HepG2 (cell line): ENCODE measurements around the gene SLC23A2. TPM values are rescaled to one million over a fixed set of nuclear protein-coding genes. Genes with fewer than 3 reads are reported as not detected.

Experiments used
- AFF4 ChIP-seq: sonication (generic); formaldehyde crosslinking; IDR thresholded peaks from 2 replicates; pipeline ENCODE4 v1.4.0; 2020; ENCODE audit warnings: missing genetic modification reagents
- EZH2 ChIP-seq: conservative IDR thresholded peaks from 2 replicates; pipeline ENCODE4 v1.6.1; 2012; ENCODE audit warnings: mild to moderate bottlenecking, low read depth, low read length, moderate library complexity
- FOXO1 ChIP-seq: sonication (generic); formaldehyde crosslinking; IDR thresholded peaks from 2 replicates; pipeline ENCODE4 v1.4.0; 2020; ENCODE audit warnings: missing genetic modification reagents
- HNF4A ChIP-seq: sonication (generic); formaldehyde crosslinking; IDR thresholded peaks from 2 replicates; pipeline ENCODE4 v1.4.0; 2020; ENCODE audit warnings: missing genetic modification reagents
- MIER2 ChIP-seq: IDR thresholded peaks from 2 replicates; pipeline ENCODE4 v1.6.1; 2016; ENCODE audit warnings: missing biosample characterization, missing genetic modification reagents
- MYPOP ChIP-seq: sonication (generic); formaldehyde crosslinking; IDR thresholded peaks from 2 replicates; pipeline ENCODE4 v1.8.1; 2023; ENCODE audit warnings: mild to moderate bottlenecking, moderate library complexity, missing genetic modification reagents
- RAD51 ChIP-seq: fragments of 450-650 bp; IDR thresholded peaks from 2 replicates; pipeline ENCODE4 v1.6.1; 2016; ENCODE audit warnings: borderline replicate concordance
- THAP7 ChIP-seq: sonication (generic); formaldehyde crosslinking; IDR thresholded peaks from 2 replicates; pipeline ENCODE4 v1.8.1; 2023; ENCODE audit warnings: mild to moderate bottlenecking, missing genetic modification reagents
- TOE1 ChIP-seq: sonication (generic); formaldehyde crosslinking; IDR thresholded peaks from 2 replicates; pipeline ENCODE4 v1.4.0; 2020; ENCODE audit warnings: mild to moderate bottlenecking, missing genetic modification reagents
- XBP1 ChIP-seq: sonication (generic); formaldehyde crosslinking; IDR thresholded peaks from 2 replicates; pipeline ENCODE4 v1.5.0; 2020; ENCODE audit warnings: missing genetic modification reagents
- ZBTB46 ChIP-seq: sonication (generic); formaldehyde crosslinking; IDR thresholded peaks from 2 replicates; pipeline ENCODE4 v1.4.0; 2020; ENCODE audit warnings: mild to moderate bottlenecking, missing genetic modification reagents, borderline replicate concordance
- ZFP36L2 ChIP-seq: sonication (generic); formaldehyde crosslinking; IDR thresholded peaks from 2 replicates; pipeline ENCODE4 v1.4.0; 2020; ENCODE audit warnings: missing genetic modification reagents
- ZNF101 ChIP-seq: sonication (generic); formaldehyde crosslinking; IDR thresholded peaks from 2 replicates; pipeline ENCODE4 v1.4.0; 2020; ENCODE audit warnings: mild to moderate bottlenecking, low read depth, missing genetic modification reagents, borderline replicate concordance
- ZNF24 ChIP-seq: fragments of 450-650 bp; IDR thresholded peaks from 2 replicates; pipeline ENCODE4 v1.6.1; 2017; ENCODE audit warnings: antibody characterized with exemption, mild to moderate bottlenecking
- ZNF260 ChIP-seq: sonication (generic); formaldehyde crosslinking; IDR thresholded peaks from 2 replicates; pipeline ENCODE4 v1.4.0; 2020; ENCODE audit warnings: missing genetic modification reagents, low read depth, mild to moderate bottlenecking, borderline replicate concordance
- ZNF331 ChIP-seq: sonication (generic); formaldehyde crosslinking; IDR thresholded peaks from 2 replicates; pipeline ENCODE4 v1.4.0; 2020; ENCODE audit warnings: missing genetic modification reagents
- ZNF430 ChIP-seq: sonication (generic); formaldehyde crosslinking; IDR thresholded peaks from 2 replicates; pipeline ENCODE4 v1.9.0; 2021; ENCODE audit warnings: mild to moderate bottlenecking, missing genetic modification reagents
- ZNF451 ChIP-seq: sonication (generic); formaldehyde crosslinking; IDR thresholded peaks from 2 replicates; pipeline ENCODE4 v1.5.0; 2020; ENCODE audit warnings: mild to moderate bottlenecking, missing genetic modification reagents
- ZNF460 ChIP-seq: sonication (generic); formaldehyde crosslinking; IDR thresholded peaks from 2 replicates; pipeline ENCODE4 v1.5.1; 2020; ENCODE audit warnings: missing genetic modification reagents, mild to moderate bottlenecking, borderline replicate concordance
- ZSCAN30 ChIP-seq: sonication (generic); formaldehyde crosslinking; IDR thresholded peaks from 2 replicates; pipeline ENCODE4 v1.5.0; 2020; ENCODE audit warnings: mild to moderate bottlenecking, missing genetic modification reagents
- ZSCAN31 ChIP-seq: sonication (generic); formaldehyde crosslinking; IDR thresholded peaks from 2 replicates; pipeline ENCODE4 v1.5.0; 2020; ENCODE audit warnings: low read depth, mild to moderate bottlenecking, missing genetic modification reagents
- polyA plus RNA-seq, 8 experiments: library from polyadenylated mRNA; depleted of rRNA in 3 of 8; stranded (reverse) in 7 of 8; unstranded in 1 of 8; fragments of >200 nt; fragmentation: Illumina TruSeq in 4 of 8; extraction: Trizol in 4 of 8; gene quantifications; 2 replicates each; pipeline versions ENCODE4 v1.2.1 to v1.2.3, GENCODE V29; 2011 to 2016; ENCODE audit warnings: low read depth in 4 of 8, missing spikeins in 1 of 8, mixed read lengths in 1 of 8; ENCODE audit not compliant: insufficient read depth in 1 of 8
- total RNA-seq, 5 experiments: library from RNA; depleted of rRNA; stranded (reverse); fragments of >200 nt; fragmentation: Illumina TruSeq; extraction: Trizol; gene quantifications; 2 replicates each; pipeline ENCODE4 v1.2.3, GENCODE V29; 2016; ENCODE audit warnings: low read depth in 1 of 5
- TF ChIP-seq, protein P1 (sequence below): sonication (generic); formaldehyde crosslinking; IDR thresholded peaks from 2 replicates; pipeline ENCODE4 v1.4.0; 2020; ENCODE audit warnings: missing genetic modification reagents, borderline replicate concordance

SLC23A2 gene
- total and polyA plus RNA-seq, 2 of the 13 experiments (the other 11 are each of a cell fraction or from before 2014, with no cell fraction given), result 42.2 to 51.2 TPM

GRCh38 chr20:4961746-4962145, 39.6 kb downstream of the SLC23A2 start (continued):
- no peak; the same call in 1 of the 2 replicates for TF ChIP-seq TOE1
- TF ChIP-seq AFF4 (CRISPR knock-in tag), result no peak
- TF ChIP-seq ZNF451 (CRISPR knock-in tag), result peak; percentile 67; the same call in 1 of the 2 replicates
- TF ChIP-seq ZBTB46 (CRISPR knock-in tag), result no peak
- TF ChIP-seq, protein P1, sequence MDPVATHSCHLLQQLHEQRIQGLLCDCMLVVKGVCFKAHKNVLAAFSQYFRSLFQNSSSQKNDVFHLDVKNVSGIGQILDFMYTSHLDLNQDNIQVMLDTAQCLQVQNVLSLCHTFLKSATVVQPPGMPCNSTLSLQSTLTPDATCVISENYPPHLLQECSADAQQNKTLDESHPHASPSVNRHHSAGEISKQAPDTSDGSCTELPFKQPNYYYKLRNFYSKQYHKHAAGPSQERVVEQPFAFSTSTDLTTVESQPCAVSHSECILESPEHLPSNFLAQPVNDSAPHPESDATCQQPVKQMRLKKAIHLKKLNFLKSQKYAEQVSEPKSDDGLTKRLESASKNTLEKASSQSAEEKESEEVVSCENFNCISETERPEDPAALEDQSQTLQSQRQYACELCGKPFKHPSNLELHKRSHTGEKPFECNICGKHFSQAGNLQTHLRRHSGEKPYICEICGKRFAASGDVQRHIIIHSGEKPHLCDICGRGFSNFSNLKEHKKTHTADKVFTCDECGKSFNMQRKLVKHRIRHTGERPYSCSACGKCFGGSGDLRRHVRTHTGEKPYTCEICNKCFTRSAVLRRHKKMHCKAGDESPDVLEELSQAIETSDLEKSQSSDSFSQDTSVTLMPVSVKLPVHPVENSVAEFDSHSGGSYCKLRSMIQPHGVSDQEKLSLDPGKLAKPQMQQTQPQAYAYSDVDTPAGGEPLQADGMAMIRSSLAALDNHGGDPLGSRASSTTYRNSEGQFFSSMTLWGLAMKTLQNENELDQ, result no peak
- TF ChIP-seq THAP7 (CRISPR knock-in tag), result no peak
- peak; percentile 35; the same call in 1 of the 2 replicates for TF ChIP-seq ZNF460
- TF ChIP-seq MIER2 (CRISPR knock-in tag), result peak; percentile 93
- TF ChIP-seq ZNF24, result 0 out of 2 replicates have a peak, but pooled peaks have one; percentile 35
- peak; percentile 98 for TF ChIP-seq FOXO1 (CRISPR knock-in tag)
- peak; percentile 82 for TF ChIP-seq ZNF430 (CRISPR knock-in tag)
- no peak for TF ChIP-seq ZSCAN31 (CRISPR knock-in tag)
- TF ChIP-seq ZNF101 (CRISPR knock-in tag), result no peak
- TF ChIP-seq XBP1, result no peak
- peak; percentile 95 for TF ChIP-seq HNF4A (CRISPR knock-in tag)
- TF ChIP-seq MYPOP (CRISPR knock-in tag), result no peak
- no peak for TF ChIP-seq ZFP36L2 (CRISPR knock-in tag)
- no peak for TF ChIP-seq RAD51
- TF ChIP-seq EZH2, result no peak
- TF ChIP-seq ZNF331 (CRISPR knock-in tag), result peak; percentile 98
- peak; percentile 79; the same call in 1 of the 2 replicates for TF ChIP-seq ZSCAN30 (CRISPR knock-in tag)
- TF ChIP-seq ZNF260, result no peak
